ENCODE measurements around the gene SNAP47. TPM values are rescaled to one million over a fixed set of nuclear protein-coding genes. Genes with fewer than 3 reads are reported as not detected.

SNAP47 gene
- total RNA-seq, 4 donors from 2014 or later = 35.8 to 51.0 (median 42.9) TPM

GRCh38 chr1:227749916-227750710 is 14.9 kb downstream of the SNAP47 start:
- Histone ChIP-seq H3K36me3 (peaks cover 27% of the 10 kb centered on the region), H3K27me3 (no peaks in the 10 kb centered on the region), H3K4me3 (no peak overlapping the region), H3K27ac (no peak overlapping the region), H3K9me3 (no peaks in the 10 kb centered on the region), H3K4me1 (peaks cover 19% of the 10 kb centered on the region)
- no peak for TF ChIP-seq EP300 (IDR thresholded peaks at IDR 0.05)
- no peak for TF ChIP-seq POLR2A (IDR thresholded peaks at IDR 0.05)
- TF ChIP-seq POLR2AphosphoS5 (IDR thresholded peaks at IDR 0.05) = no peak
- no peak for TF ChIP-seq CTCF (IDR thresholded peaks at IDR 0.05)
- DNase-seq (ENCODE audit: low spot score in 2 of 2) = no peak
- 86% methylated on average over 11 of the region's 19 CpGs for WGBS

GRCh38 chr1:227753999-227754711 is 18.9 kb downstream of the SNAP47 start:
- 46% methylated on average over 7 of the region's 7 CpGs for WGBS
- peak in 1 of 2 donors; percentile 79 for DNase-seq (ENCODE audit: low spot score in 2 of 2)
- no peaks in the 10 kb centered on the region for H3K27me3 ChIP-seq
- TF ChIP-seq POLR2A (IDR thresholded peaks at IDR 0.05) (no peak), CTCF (IDR thresholded peaks at IDR 0.05) (no peak), EP300 (IDR thresholded peaks at IDR 0.05) (no peak), POLR2AphosphoS5 (IDR thresholded peaks at IDR 0.05) (no peak)
- H3K4me1 ChIP-seq = peaks cover 14% of the 10 kb centered on the region
- peaks cover 26% of the 10 kb centered on the region for H3K36me3 ChIP-seq
- H3K9me3 ChIP-seq = no peaks in the 10 kb centered on the region
- H3K4me3 ChIP-seq = no peak overlapping the region
- H3K27ac ChIP-seq = no peak overlapping the region

GRCh38 chr1:227754958-227755357 is 19.7 kb downstream of the SNAP47 start:
- Histone ChIP-seq H3K27me3 (no peaks in the 10 kb centered on the region), H3K4me1 (peaks cover 14% of the 10 kb centered on the region), H3K36me3 (peaks cover 30% of the 10 kb centered on the region), H3K9me3 (no peaks in the 10 kb centered on the region), H3K27ac (no peak overlapping the region), H3K4me3 (no peak overlapping the region)
- WGBS = 93% methylated on average over 4 of the region's 4 CpGs
- TF ChIP-seq CTCF (IDR thresholded peaks at IDR 0.05) = no peak
- TF ChIP-seq POLR2A (IDR thresholded peaks at IDR 0.05) = no peak
- DNase-seq (ENCODE audit: low spot score in 2 of 2) = no peak

- peak in 1 of 2 donors; percentile 71 for DNase-seq (ENCODE audit: low spot score in 2 of 2)
- H3K27me3 ChIP-seq = no peaks in the 10 kb centered on the region
- H3K4me1 ChIP-seq = peaks cover 14% of the 10 kb centered on the region
- H3K27ac ChIP-seq = no peak overlapping the region
- no peak overlapping the region for H3K4me3 ChIP-seq
- whole genome bisulfite sequencing = 77% methylated on average over 11 of the region's 13 CpGs
- peaks cover 27% of the 10 kb centered on the region for H3K36me3 ChIP-seq
- no peaks in the 10 kb centered on the region for H3K9me3 ChIP-seq
- TF ChIP-seq POLR2A (IDR thresholded peaks at IDR 0.05) (no peak), EP300 (IDR thresholded peaks at IDR 0.05) (no peak), POLR2AphosphoS5 (IDR thresholded peaks at IDR 0.05) (no peak), CTCF (IDR thresholded peaks at IDR 0.05) (no peak)
These were observed 21.1 kb downstream of the SNAP47 start for GRCh38 chr1:227756172-227756959.
